Ascending aorta (tissue), 2 donors: Measurements from ENCODE around the gene BARHL2. TPM values are rescaled to one million over a fixed set of nuclear protein-coding genes. Genes with fewer than 3 reads are reported as not detected.

Experiments
- DNase-seq, 2 donors: peaks; one replicate each; pipeline ENCODE4 v3.0.0-alpha.2; 2019; ENCODE audit warnings: low spot score in 2 of 2
- H3K27ac ChIP-seq, 2 donors: fragments of 200-600 bp; sonication (generic); one replicate each; pipeline ENCODE4 v1.5.1; 2016 to 2017; ENCODE audit warnings: mild to moderate bottlenecking in 1 of 2
- H3K27me3 ChIP-seq: fragments of 200-600 bp; sonication (generic); one replicate; pipeline ENCODE4 v1.5.1; 2017
- H3K36me3 ChIP-seq, 2 donors: fragments of 200-600 bp; sonication (generic); one replicate each; pipeline ENCODE4 v1.5.1; 2016
- H3K4me1 ChIP-seq, 2 donors: fragments of 200-600 bp; sonication (generic); one replicate each; pipeline ENCODE4 v1.5.1; 2016 to 2017; ENCODE audit warnings: mild to moderate bottlenecking in 1 of 2
- H3K4me3 ChIP-seq, 2 donors: fragments of 200-600 bp; sonication (generic); one replicate each; pipeline ENCODE4 v1.5.1; 2016 to 2017; ENCODE audit warnings: mild to moderate bottlenecking in 1 of 2
- H3K9me3 ChIP-seq, 2 donors: fragments of 200-600 bp; sonication (generic); one replicate each; pipeline ENCODE4 v1.5.1; 2016
- CTCF ChIP-seq, 3 experiments: fragments of 200-600 bp in 2 of 3; fragments of 450-650 bp in 1 of 3; sonication (generic) in 2 of 3; IDR thresholded peaks; one replicate each; pipeline ENCODE4 v1.5.1; 2016 to 2019; ENCODE audit warnings: antibody characterized with exemption in 3 of 3, mild to moderate bottlenecking in 1 of 3, moderate library complexity in 1 of 3
- intact Hi-C: fragments of 100-400 bp; cut with DNase I; formaldehyde crosslinking; loops from one replicate; pipeline ENCODE4 v1.15.1; 2023
- total RNA-seq: library from RNA; depleted of rRNA; stranded (reverse); fragments of >200 nt; gene quantifications from one replicate; pipeline ENCODE4 v1.1.0, GENCODE V29; 2016

Gene BARHL2
- total RNA-seq, 1 donor from 2014 or later = not detected

- intact Hi-C loops = no loop called here
- TF ChIP-seq CTCF (IDR thresholded peaks at IDR 0.05) = no peak
Measured at GRCh38 chr1:90724361-90724760, 7.3 kb upstream of the BARHL2 start.

GRCh38 chr1:90723590-90724108 is 6.5 kb upstream of the BARHL2 start:
- H3K4me3 ChIP-seq = peak overlapping the region; percentile 24 to 37
- peaks cover 0 to 6% of the 10 kb centered on the region in 2 donors for H3K9me3 ChIP-seq
- H3K27ac ChIP-seq = no peak overlapping the region
- no peak for TF ChIP-seq CTCF (IDR thresholded peaks at IDR 0.05)
- H3K4me1 ChIP-seq = peaks cover 6 to 13% of the 10 kb centered on the region in 2 donors
- intact Hi-C loops = no loop called here
- no peaks in the 10 kb centered on the region for H3K36me3 ChIP-seq
- peaks cover 39% of the 10 kb centered on the region for H3K27me3 ChIP-seq
- DNase-seq = no peak

More at GRCh38 chr1:90724361-90724760, 7.3 kb upstream of the BARHL2 start:
- H3K27me3 ChIP-seq = peaks cover 44% of the 10 kb centered on the region
- no peak for DNase-seq
- peaks cover 6 to 12% of the 10 kb centered on the region in 2 donors for H3K4me1 ChIP-seq
- H3K9me3 ChIP-seq = peaks cover 0 to 6% of the 10 kb centered on the region in 2 donors
- H3K27ac ChIP-seq = no peak overlapping the region
- no peaks in the 10 kb centered on the region for H3K36me3 ChIP-seq
- H3K4me3 ChIP-seq = no peak overlapping the region

- Histone ChIP-seq H3K4me1 (peaks cover 6 to 19% of the 10 kb centered on the region in 2 donors), H3K36me3 (no peaks in the 10 kb centered on the region), H3K27ac (no peak overlapping the region), H3K9me3 (peaks cover 0 to 6% of the 10 kb centered on the region in 2 donors), H3K27me3 (peaks cover 43% of the 10 kb centered on the region), H3K4me3 (peak overlapping the region; percentile 24 to 37)
- DNase-seq = no peak
- TF ChIP-seq CTCF (IDR thresholded peaks at IDR 0.05) = no peak
- intact Hi-C loops = no loop called here
Measured at GRCh38 chr1:90722874-90723589, 5.9 kb upstream of the BARHL2 start.

GRCh38 chr1:90721210-90722194 is 4.4 kb upstream of the BARHL2 start:
- no peak for DNase-seq
- Histone ChIP-seq H3K36me3 (no peaks in the 10 kb centered on the region), H3K4me3 (no peak overlapping the region), H3K4me1 (peaks cover 8 to 24% of the 10 kb centered on the region in 2 donors), H3K9me3 (peaks cover 0 to 6% of the 10 kb centered on the region in 2 donors), H3K27ac (no peak overlapping the region), H3K27me3 (peaks cover 46% of the 10 kb centered on the region)
- peak in 2 of 3 experiments; percentile 29 to 45 for TF ChIP-seq CTCF (IDR thresholded peaks at IDR 0.05)
- intact Hi-C loops = no loop called here

GRCh38 chr1:90720145-90720636 is 3.1 kb upstream of the BARHL2 start:
- Histone ChIP-seq H3K4me3 (no peak overlapping the region), H3K27me3 (peaks cover 56% of the 10 kb centered on the region), H3K36me3 (no peaks in the 10 kb centered on the region), H3K27ac (no peak overlapping the region), H3K4me1 (peaks cover 9 to 22% of the 10 kb centered on the region in 2 donors), H3K9me3 (peaks cover 0 to 6% of the 10 kb centered on the region in 2 donors)
- intact Hi-C loops = no loop called here
- no peak for DNase-seq
- TF ChIP-seq CTCF (IDR thresholded peaks at IDR 0.05) = no peak
